GM12878 (cell line): Measurements from ENCODE around the gene SRRM2. TPM values are rescaled to one million over a fixed set of nuclear protein-coding genes. Genes with fewer than 3 reads are reported as not detected.

Experiments used
- ATF7 ChIP-seq: fragments of 450-650 bp; IDR thresholded peaks from 2 replicates; pipeline ENCODE4 v1.6.1; 2016; ENCODE audit warnings: low read depth, mild to moderate bottlenecking
- BHLHE40 ChIP-seq, 2 experiments: fragments of 450-650 bp in 1 of 2; IDR thresholded peaks; 2 replicates each; pipeline ENCODE4 v1.6.1; 2011 to 2017; ENCODE audit warnings: low read depth in 2 of 2, borderline replicate concordance in 1 of 2, improper control_type of control experiment in 1 of 2, low read length in 1 of 2, mild to moderate bottlenecking in 1 of 2
- BMI1 ChIP-seq: fragments of 450-650 bp; IDR thresholded peaks from 2 replicates; pipeline ENCODE4 v1.6.1; 2016; ENCODE audit warnings: mild to moderate bottlenecking, moderate library complexity, borderline replicate concordance
- CHD1 ChIP-seq: IDR thresholded peaks from 2 replicates; pipeline ENCODE4 v1.6.1; 2012; ENCODE audit warnings: low read depth, low read length, improper control_type of control experiment
- CHD4 ChIP-seq: fragments of 200-600 bp; sonication (generic); IDR thresholded peaks from 2 replicates; pipeline ENCODE4 v1.6.1; 2016; ENCODE audit warnings: mild to moderate bottlenecking
- DPF2 ChIP-seq: fragments of 450-650 bp; IDR thresholded peaks from 2 replicates; pipeline ENCODE4 v1.6.1; 2017; ENCODE audit warnings: mild to moderate bottlenecking
- EZH2 ChIP-seq: IDR thresholded peaks from 2 replicates; pipeline ENCODE4 v1.6.1; 2012; ENCODE audit warnings: low read depth, mild to moderate bottlenecking, control low read depth, inconsistent platforms, low read length, borderline replicate concordance; ENCODE audit not compliant: control insufficient read depth
- LARP7 ChIP-seq: fragments of 450-650 bp; IDR thresholded peaks from 2 replicates; pipeline ENCODE4 v1.6.1; 2017; ENCODE audit warnings: mild to moderate bottlenecking
- MEF2B ChIP-seq: fragments of 450-650 bp; IDR thresholded peaks from 2 replicates; pipeline ENCODE4 v1.6.1; 2018; ENCODE audit warnings: mild to moderate bottlenecking, moderate library complexity; ENCODE audit not compliant: partially characterized antibody, poor library complexity, severe bottlenecking
- MTA3 ChIP-seq: IDR thresholded peaks from 2 replicates; pipeline ENCODE4 v1.6.1; 2012; ENCODE audit warnings: low read length, inconsistent platforms, borderline replicate concordance
- POLR2AphosphoS5 ChIP-seq: IDR thresholded peaks from 2 replicates; pipeline ENCODE4 v1.6.1; 2011; ENCODE audit warnings: mild to moderate bottlenecking, low read length, inconsistent platforms
- POU2F2 ChIP-seq: IDR thresholded peaks from 3 replicates; pipeline ENCODE4 v1.6.1; 2011; ENCODE audit warnings: low read depth, mild to moderate bottlenecking, low read length, borderline replicate concordance
- RBBP5 ChIP-seq: fragments of 200-600 bp; sonication (generic); conservative IDR thresholded peaks from 2 replicates; pipeline ENCODE4 v1.6.1; 2016
- RELA ChIP-seq: fragments of 450-650 bp; IDR thresholded peaks from 2 replicates; pipeline ENCODE4 v1.8.0; 2014; ENCODE audit warnings: borderline replicate concordance; ENCODE audit not compliant: partially characterized antibody
- RUNX3 ChIP-seq: IDR thresholded peaks from 2 replicates; pipeline ENCODE4 v1.6.1; 2012; ENCODE audit warnings: low read length, inconsistent platforms
- SP1 ChIP-seq: IDR thresholded peaks from one replicate; pipeline ENCODE4 v1.6.1; 2011; ENCODE audit warnings: low read depth, low read length
- SPI1 ChIP-seq: IDR thresholded peaks from 2 replicates; pipeline ENCODE4 v1.6.1; 2011; ENCODE audit warnings: low read depth, mild to moderate bottlenecking, low read length, moderate library complexity, borderline replicate concordance; ENCODE audit not compliant: insufficient read depth
- SUZ12 ChIP-seq: fragments of 200-600 bp; sonication (generic); IDR thresholded peaks from one replicate; pipeline ENCODE4 v1.6.1; 2018; ENCODE audit warnings: antibody characterized with exemption, mild to moderate bottlenecking; ENCODE audit not compliant: unreplicated experiment
- TAF1 ChIP-seq: IDR thresholded peaks from 2 replicates; pipeline ENCODE4 v1.6.1; 2011; ENCODE audit warnings: mild to moderate bottlenecking, low read depth, low read length, borderline replicate concordance
- WRNIP1 ChIP-seq: IDR thresholded peaks from 2 replicates; pipeline ENCODE4 v1.6.1; 2011; ENCODE audit warnings: low read depth, low read length, improper control_type of control experiment, borderline replicate concordance
- polyA plus RNA-seq, 11 experiments: library from polyadenylated mRNA; depleted of rRNA in 4 of 11; unstranded in 6 of 11; stranded (reverse) in 5 of 11; fragments of >200 nt; fragmentation: Nextera tagmentation in 4 of 11; fragmentation: Illumina TruSeq in 1 of 11; extraction: Ambion mirVana in 4 of 11; extraction: Trizol in 1 of 11; gene quantifications; 1 replicate in 1 of 11; 2 replicates in 10 of 11; pipeline versions ENCODE4 v1.2.1 to v1.2.3, GENCODE V29; 2011 to 2016; ENCODE audit warnings: inconsistent platforms in 2 of 11, missing spikeins in 2 of 11, low read depth in 1 of 11
- total RNA-seq, 4 experiments: library from RNA; depleted of rRNA in 3 of 4; stranded (reverse); fragments of >200 nt in 3 of 4; fragmentation: Illumina TruSeq in 1 of 4; extraction: Trizol in 1 of 4; gene quantifications; 2 replicates each; pipeline versions ENCODE4 v1.2.1 to v1.2.3, GENCODE V29; 2013 to 2021
- TF ChIP-seq, protein P1 (sequence below): IDR thresholded peaks from 2 replicates; pipeline ENCODE4 v1.6.1; 2011; ENCODE audit warnings: borderline replicate concordance, low read depth, mild to moderate bottlenecking, moderate library complexity, low read length; ENCODE audit not compliant: insufficient read depth, poor library complexity, severe bottlenecking
- TF ChIP-seq, protein P2 (sequence below): IDR thresholded peaks from 2 replicates; pipeline ENCODE4 v1.6.1; 2011; ENCODE audit warnings: mild to moderate bottlenecking, low read depth, low read length, moderate library complexity; ENCODE audit not compliant: insufficient replicate concordance
- TF ChIP-seq, protein P3 (sequence below): IDR thresholded peaks from 2 replicates; pipeline ENCODE4 v1.6.1; 2012; ENCODE audit warnings: low read depth, low read length, improper control_type of control experiment

The SRRM2 gene
- total and polyA plus RNA-seq, 10 of the 15 experiments (the other 5 are each of a cell fraction or from before 2014, with no cell fraction given) = 30.1 to 502 (median 196) TPM

DNA sequence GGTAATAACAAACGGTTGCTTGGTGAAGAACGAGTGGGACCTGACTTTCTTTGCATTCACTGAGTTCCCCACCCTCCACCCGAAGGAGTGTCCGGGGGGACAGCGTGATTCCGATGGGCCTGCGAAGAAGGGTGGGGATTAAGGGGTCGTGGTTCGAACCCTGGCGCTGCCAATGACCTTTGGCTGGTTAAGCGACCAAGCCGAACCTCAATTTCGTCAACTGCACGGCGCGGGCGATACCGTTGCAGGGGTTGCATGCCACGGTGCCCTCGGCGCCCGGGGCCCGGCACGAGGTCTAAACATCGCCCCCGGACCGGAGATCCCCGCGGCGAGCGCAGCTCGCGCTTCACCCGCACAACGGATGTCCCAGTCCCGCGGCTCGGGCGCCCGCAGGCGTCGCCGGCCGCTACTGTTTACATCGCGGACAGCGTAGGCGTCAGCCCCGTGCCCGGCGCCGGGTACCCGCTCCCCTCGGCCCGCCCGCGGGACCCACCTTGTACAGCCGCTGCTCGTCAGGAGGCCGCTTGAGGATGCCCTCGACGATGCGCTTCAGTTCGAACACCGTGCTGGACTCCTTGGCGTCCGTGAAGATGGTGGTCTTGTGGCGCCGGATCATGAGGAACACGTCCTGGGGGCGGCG lies 24.2 kb downstream of the SRRM2 start (continued):
- TF ChIP-seq SP1 (no peak), TAF1 (0 out of 2 replicates have a peak, but pooled peaks have one; percentile 28), SPI1 (no peak), LARP7 (peak; percentile 30; the same call in 1 of the 2 replicates), SUZ12 (no peak), CHD1 (no peak), POU2F2 (no peak), MEF2B (no peak), MTA3 (no peak), BMI1 (no peak), EZH2 (no peak), BHLHE40 (IDR thresholded peaks at IDR 0.05; ENCODE audit: borderline replicate concordance in 1 of 2, low read depth in 2 of 2, low read length in 1 of 2) (peak in 1 of 2 experiments; percentile 71; a peak in 2 of 4 replicates), DPF2 (peak; percentile 17; the same call in 1 of the 2 replicates), ATF7 (no peak), RBBP5 (no peak), RELA (no peak), RUNX3 (0 out of 2 replicates have a peak, but pooled peaks have one; percentile 10), POLR2AphosphoS5 (no peak), CHD4 (no peak), WRNIP1 (no peak)
- TF ChIP-seq, protein P1, sequence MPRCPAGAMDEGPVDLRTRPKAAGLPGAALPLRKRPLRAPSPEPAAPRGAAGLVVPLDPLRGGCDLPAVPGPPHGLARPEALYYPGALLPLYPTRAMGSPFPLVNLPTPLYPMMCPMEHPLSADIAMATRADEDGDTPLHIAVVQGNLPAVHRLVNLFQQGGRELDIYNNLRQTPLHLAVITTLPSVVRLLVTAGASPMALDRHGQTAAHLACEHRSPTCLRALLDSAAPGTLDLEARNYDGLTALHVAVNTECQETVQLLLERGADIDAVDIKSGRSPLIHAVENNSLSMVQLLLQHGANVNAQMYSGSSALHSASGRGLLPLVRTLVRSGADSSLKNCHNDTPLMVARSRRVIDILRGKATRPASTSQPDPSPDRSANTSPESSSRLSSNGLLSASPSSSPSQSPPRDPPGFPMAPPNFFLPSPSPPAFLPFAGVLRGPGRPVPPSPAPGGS = no peak
- TF ChIP-seq, protein P2, sequence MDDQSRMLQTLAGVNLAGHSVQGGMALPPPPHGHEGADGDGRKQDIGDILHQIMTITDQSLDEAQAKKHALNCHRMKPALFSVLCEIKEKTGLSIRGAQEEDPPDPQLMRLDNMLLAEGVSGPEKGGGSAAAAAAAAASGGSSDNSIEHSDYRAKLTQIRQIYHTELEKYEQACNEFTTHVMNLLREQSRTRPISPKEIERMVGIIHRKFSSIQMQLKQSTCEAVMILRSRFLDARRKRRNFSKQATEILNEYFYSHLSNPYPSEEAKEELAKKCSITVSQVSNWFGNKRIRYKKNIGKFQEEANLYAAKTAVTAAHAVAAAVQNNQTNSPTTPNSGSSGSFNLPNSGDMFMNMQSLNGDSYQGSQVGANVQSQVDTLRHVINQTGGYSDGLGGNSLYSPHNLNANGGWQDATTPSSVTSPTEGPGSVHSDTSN = no peak
- TF ChIP-seq, protein P3, sequence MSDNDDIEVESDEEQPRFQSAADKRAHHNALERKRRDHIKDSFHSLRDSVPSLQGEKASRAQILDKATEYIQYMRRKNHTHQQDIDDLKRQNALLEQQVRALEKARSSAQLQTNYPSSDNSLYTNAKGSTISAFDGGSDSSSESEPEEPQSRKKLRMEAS = no peak
